CD1c-positive myeloid dendritic cell (primary cell): ENCODE measurements around the gene MED28.

Experiments used
- DNase-seq: peaks from one replicate; pipeline ENCODE4 v3.0.0-alpha.2; 2016; ENCODE audit errors: extremely low spot score

MED28 gene

GRCh38 chr4:17667253-17667652 lies 52.8 kb downstream of the MED28 start:
- peak; percentile 18 for DNase-seq

GRCh38 chr4:17667653-17668201 lies 53.3 kb downstream of the MED28 start:
- DNase-seq = no peak

GRCh38 chr4:17670423-17670822 lies 56.0 kb downstream of the MED28 start:
- DNase-seq = no peak

GRCh38 chr4:17680559-17681280 lies 66.3 kb downstream of the MED28 start:
- DNase-seq = no peak

GRCh38 chr4:17681281-17682221 lies 67.1 kb downstream of the MED28 start:
- no peak for DNase-seq

- DNase-seq = no peak
Observed at GRCh38 chr4:17682222-17682566, 67.8 kb downstream of the MED28 start.
